Caco-2 (cell line): ENCODE data around the gene PTK7. TPM values are rescaled to one million over a fixed set of nuclear protein-coding genes. Genes with fewer than 3 reads are reported as not detected.

Experiments
- BruUV-seq: library from RNA; stranded (reverse); fragments of 400-500 nt; replicated peaks from 2 replicates; lab custom pipeline; 2021; lab: Mats Ljungman, UMichigan
- CTCF ChIA-PET: fragments of 300-600 bp; sonication (Branson Sonifier 250); formaldehyde crosslinking; loops from one replicate; lab custom pipeline; 2022; ENCODE audit warnings: antibody characterized with exemption; lab: Charles Lee
- POLR2A ChIA-PET: fragments of 300-600 bp; sonication (Branson Sonifier 250); formaldehyde crosslinking; loops from one replicate; lab custom pipeline; 2022; ENCODE audit warnings: antibody characterized with exemption; lab: Charles Lee
- DNase-seq, 2 experiments: peaks; one replicate each; pipeline versions ENCODE4 v3.0.0 to v3.0.0-alpha.2; 2020 to 2022
- H3K27me3 ChIP-seq: replicated peaks from 2 replicates; pipeline ENCODE4 v1.6.0; 2011; ENCODE audit warnings: low read length; ENCODE audit not compliant: control insufficient read depth, insufficient read depth
- H3K36me3 ChIP-seq: 2 replicates; pipeline ENCODE4 v1.5.1; 2011; ENCODE audit warnings: low read length; ENCODE audit not compliant: control insufficient read depth, insufficient read depth
- H3K4me1 ChIP-seq: fragments of 250-450 bp; sonication (Bioruptor Pico); 2 replicates; pipeline ENCODE4 v1.5.1; 2020; ENCODE audit warnings: mild to moderate bottlenecking
- H3K4me3 ChIP-seq: 2 replicates; pipeline ENCODE4 v1.5.1; 2011; ENCODE audit warnings: low read depth, mild to moderate bottlenecking, control low read depth, low read length
- H3K9me3 ChIP-seq: fragments of 250-450 bp; sonication (Bioruptor Pico); 2 replicates; pipeline ENCODE4 v1.5.1; 2020; ENCODE audit warnings: mild to moderate bottlenecking, moderate library complexity
- H3K27ac Mint-ChIP-seq: one replicate; pipeline ENCODE4 v1.8.0; 2022; ENCODE audit warnings: mixed read lengths; ENCODE audit not compliant: unreplicated experiment
- H3K27me3 Mint-ChIP-seq: one replicate; pipeline ENCODE4 v1.8.0; 2022; ENCODE audit warnings: mixed read lengths; ENCODE audit not compliant: insufficient read depth, unreplicated experiment
- H3K36me3 Mint-ChIP-seq: one replicate; pipeline ENCODE4 v1.8.0; 2022; ENCODE audit warnings: mild to moderate bottlenecking, mixed read lengths; ENCODE audit not compliant: insufficient read depth, unreplicated experiment
- H3K4me1 Mint-ChIP-seq: one replicate; pipeline ENCODE4 v1.8.0; 2022; ENCODE audit warnings: low read depth, mixed read lengths; ENCODE audit not compliant: unreplicated experiment
- H3K4me3 Mint-ChIP-seq: one replicate; pipeline ENCODE4 v1.8.0; 2022; ENCODE audit warnings: mild to moderate bottlenecking, moderate library complexity, mixed read lengths; ENCODE audit not compliant: unreplicated experiment
- H3K9me3 Mint-ChIP-seq: one replicate; pipeline ENCODE4 v1.8.0; 2022; ENCODE audit warnings: mixed read lengths; ENCODE audit not compliant: unreplicated experiment
- CTCF ChIP-seq, 2 experiments: fragments of 200-600 bp in 1 of 2; IDR thresholded peaks; 1 replicate in 1 of 2; 2 replicates in 1 of 2; pipeline versions ENCODE4 v1.5.1 to v1.8.0; 2011 to 2022; ENCODE audit warnings: antibody characterized with exemption in 1 of 2, control low read depth in 1 of 2, inconsistent platforms in 1 of 2, low read depth in 1 of 2, low read length in 1 of 2, mild to moderate bottlenecking in 1 of 2, moderate library complexity in 1 of 2; ENCODE audit not compliant: insufficient read depth in 1 of 2, severe bottlenecking in 1 of 2, unreplicated experiment in 1 of 2
- intact Hi-C: fragments of 100-400 bp; cut with micrococcal nuclease; formaldehyde crosslinking; loops from one replicate; pipeline ENCODE4 v1.10.0; 2022; ENCODE audit not compliant: unreplicated experiment
- total RNA-seq: library from RNA; stranded (reverse); gene quantifications from 2 replicates; pipeline ENCODE4 v1.2.3, GENCODE V29; 2022

The PTK7 gene
- total RNA-seq, 1 experiment from 2014 or later, result 180 TPM

GRCh38 chr6:43043310-43043709 is 32.8 kb upstream of the PTK7 start:
- BruUV-seq, result no TSS peak

DNA sequence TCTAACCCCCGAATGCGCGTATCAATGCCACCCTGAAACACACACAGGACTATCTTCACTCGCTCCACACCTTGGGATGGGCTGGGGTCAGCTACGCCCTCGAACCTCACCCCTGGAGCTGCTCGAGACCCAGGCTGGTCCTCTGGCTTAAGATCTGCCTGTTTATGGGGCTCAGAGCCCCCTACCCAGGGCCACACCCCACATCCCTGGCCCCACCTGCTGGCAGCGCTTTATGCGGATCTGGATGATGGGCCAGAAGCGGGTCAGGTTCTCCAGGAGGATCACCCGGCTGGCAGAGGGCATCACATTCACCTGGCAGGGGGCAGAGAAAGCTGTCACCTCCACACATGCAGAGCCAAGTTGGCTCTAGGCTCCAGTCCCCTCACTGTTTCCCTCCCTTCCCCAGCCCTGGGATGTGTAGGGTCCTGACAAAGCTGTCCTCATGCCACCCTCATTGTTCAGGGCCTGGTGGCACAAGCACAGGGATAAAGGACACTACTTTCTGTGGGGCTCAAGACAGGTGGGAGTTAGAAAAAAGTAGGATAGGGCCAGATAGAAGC is 30.7 kb upstream of the PTK7 start:
- no peak for DNase-seq
- Mint-ChIP-seq H3K4me3 (no peak overlapping the region), H3K4me1 (peaks cover 2% of the 10 kb centered on the region), H3K27ac (no peak overlapping the region), H3K9me3 (no peaks in the 10 kb centered on the region), H3K27me3 (no peaks in the 10 kb centered on the region), H3K36me3 (peaks cover 66% of the 10 kb centered on the region)
- Histone ChIP-seq H3K27me3 (no peaks in the 10 kb centered on the region), H3K4me3 (no peak overlapping the region), H3K36me3 (peaks cover 3% of the 10 kb centered on the region), H3K4me1 (no peaks in the 10 kb centered on the region), H3K9me3 (no peaks in the 10 kb centered on the region)
- ChIA-PET CTCF (interaction anchor here (0.7 kb wide), 1 partner anchor 29 kb away, joined by 3 read pairs; no protein-coding TSS in a partner anchor), POLR2A (interaction anchor here (0.7 kb wide), 1 partner anchor 14 kb away, joined by 3 read pairs; the partner anchor contains the start of genes KLC4 and MRPL2)
- no peak for TF ChIP-seq CTCF (IDR thresholded peaks at IDR 0.05; ENCODE audit: insufficient read depth in 1 of 2, low read depth in 1 of 2, low read length in 1 of 2, severe bottlenecking in 1 of 2, unreplicated experiment in 1 of 2)
- no TSS peak for BruUV-seq
- intact Hi-C loops, result no loop called here

More at GRCh38 chr6:43043310-43043709, 32.8 kb upstream of the PTK7 start:
- Histone ChIP-seq H3K4me3 (no peak overlapping the region), H3K36me3 (peaks cover 1% of the 10 kb centered on the region), H3K27me3 (no peaks in the 10 kb centered on the region), H3K4me1 (no peaks in the 10 kb centered on the region), H3K9me3 (no peaks in the 10 kb centered on the region)
- Mint-ChIP-seq H3K4me1 (no peaks in the 10 kb centered on the region), H3K9me3 (no peaks in the 10 kb centered on the region), H3K27ac (no peak overlapping the region), H3K36me3 (peaks cover 55% of the 10 kb centered on the region), H3K4me3 (no peak overlapping the region), H3K27me3 (no peaks in the 10 kb centered on the region)
- intact Hi-C loops, result no loop called here
- CTCF ChIA-PET, result no interaction called here
- POLR2A ChIA-PET, result no interaction called here
- no peak for TF ChIP-seq CTCF (IDR thresholded peaks at IDR 0.05; ENCODE audit: insufficient read depth in 1 of 2, low read depth in 1 of 2, low read length in 1 of 2, severe bottlenecking in 1 of 2, unreplicated experiment in 1 of 2)
- no peak for DNase-seq

DNA sequence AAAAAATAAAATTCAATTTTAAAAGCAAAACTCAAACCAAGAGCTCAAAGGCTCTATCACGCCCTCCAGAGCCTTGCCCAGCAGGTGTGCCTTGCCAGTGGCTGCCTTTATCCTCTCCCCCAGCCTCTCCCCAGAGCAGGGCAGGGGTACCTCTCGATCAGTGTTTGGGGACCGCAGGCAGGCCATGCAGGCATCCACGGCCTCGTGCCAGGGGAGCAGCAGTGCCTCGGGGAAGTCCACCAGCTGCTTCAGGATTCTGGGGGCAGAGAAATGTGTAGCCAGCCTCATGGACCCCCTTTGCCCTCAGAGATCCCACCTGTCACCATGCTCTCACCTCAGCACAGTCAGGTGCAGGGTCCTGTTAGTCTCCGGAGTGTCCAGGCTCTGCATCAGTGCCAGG is 28.1 kb upstream of the PTK7 start:
- Histone ChIP-seq H3K4me1 (peaks cover 7% of the 10 kb centered on the region; the same call in 1 of the 2 replicates), H3K27me3 (no peaks in the 10 kb centered on the region), H3K9me3 (no peaks in the 10 kb centered on the region), H3K4me3 (no peak overlapping the region), H3K36me3 (peaks cover 2% of the 10 kb centered on the region; the same call in 1 of the 2 replicates)
- H3K27me3 Mint-ChIP-seq, result no peaks in the 10 kb centered on the region
- no TSS peak for BruUV-seq
- intact Hi-C loops, result no loop called here
- no peaks in the 10 kb centered on the region for H3K9me3 Mint-ChIP-seq
- POLR2A ChIA-PET, result no interaction called here
- CTCF ChIA-PET, result no interaction called here
- no peak overlapping the region for H3K27ac Mint-ChIP-seq
- peaks cover 15% of the 10 kb centered on the region for H3K4me1 Mint-ChIP-seq
- no peak for TF ChIP-seq CTCF (IDR thresholded peaks at IDR 0.05; ENCODE audit: insufficient read depth in 1 of 2, low read depth in 1 of 2, low read length in 1 of 2, severe bottlenecking in 1 of 2, unreplicated experiment in 1 of 2)
- peaks cover 74% of the 10 kb centered on the region for H3K36me3 Mint-ChIP-seq
- H3K4me3 Mint-ChIP-seq, result no peak overlapping the region
- DNase-seq, result no peak
